Mammary epithelial cell (primary cell): ENCODE data around the gene CENPO.

Experiments
- CTCF ChIP-seq, 2 donors: IDR thresholded peaks in 1 of 2; conservative IDR thresholded peaks in 1 of 2; 2 replicates each; pipeline ENCODE4 v1.5.1; 2011 to 2012; ENCODE audit warnings: inconsistent platforms in 2 of 2, low read length in 2 of 2, mild to moderate bottlenecking in 2 of 2, control low read depth in 1 of 2, low read depth in 1 of 2; ENCODE audit not compliant: insufficient read depth in 1 of 2; ENCODE audit errors: extremely low read depth in 1 of 2
- EZH2 ChIP-seq: IDR thresholded peaks from 2 replicates; pipeline ENCODE4 v1.6.1; 2012; ENCODE audit warnings: low read length, inconsistent platforms, borderline replicate concordance

GRCh38 chr2:24787532-24787931, 5.7 kb upstream of the CENPO start:
- TF ChIP-seq CTCF (conservative IDR thresholded peaks at IDR 0.05 in 1 of 2, IDR thresholded peaks at IDR 0.05 in 1 of 2; ENCODE audit: extremely low read depth in 1 of 2, insufficient read depth in 1 of 2, low read depth in 1 of 2, low read length in 2 of 2) (no peak), EZH2 (no peak)
